ENCODE data around the gene CRTC2. TPM values are rescaled to one million over a fixed set of nuclear protein-coding genes. Genes with fewer than 3 reads are reported as not detected.

CRTC2 gene
- polyA plus RNA-seq, 1 donor from 2014 or later = 12.1 TPM

DNA sequence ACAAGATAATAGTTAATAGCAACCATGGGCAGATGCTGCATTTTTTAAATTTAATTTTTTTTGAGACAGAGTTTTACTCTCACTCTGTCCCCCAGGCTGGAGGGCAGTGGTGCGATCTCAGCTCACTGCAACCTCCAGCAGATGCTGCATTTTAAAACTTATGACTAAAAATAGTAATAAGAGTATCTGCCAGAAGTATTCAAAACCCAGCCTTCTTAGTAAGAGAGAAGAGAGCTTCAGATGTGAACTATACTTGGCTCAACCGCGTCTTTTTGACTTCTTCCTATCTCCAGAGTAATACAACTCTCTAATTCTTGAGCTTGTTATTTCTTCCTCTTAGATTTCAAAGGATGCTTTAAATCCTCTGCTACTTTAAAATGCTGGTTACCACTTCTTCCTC, 36.8 kb upstream of the CRTC2 start:
- H2AFZ ChIP-seq (ENCODE audit: low read depth, low read length) = no peak overlapping the region

DNA sequence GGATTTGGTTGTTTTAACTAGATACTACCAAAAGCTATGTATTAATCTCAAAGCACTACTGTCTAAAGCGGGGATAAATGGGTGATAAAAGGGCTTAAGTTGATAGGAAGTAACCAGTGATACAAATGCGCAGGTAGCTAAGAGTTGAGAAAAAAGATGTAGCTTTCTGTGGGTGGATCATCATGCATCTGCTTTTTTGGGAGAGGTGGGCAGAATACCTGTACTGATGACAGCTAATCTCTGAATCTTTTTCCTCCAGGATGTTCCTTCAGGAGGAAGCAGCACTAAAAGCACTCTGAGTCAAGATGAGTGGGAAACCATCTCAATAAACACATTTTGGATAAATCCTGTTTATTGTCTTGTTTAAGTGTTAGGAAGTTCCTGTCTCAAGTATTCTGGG, 33.4 kb upstream of the CRTC2 start:
- Histone ChIP-seq H3K27ac (ENCODE audit: low read length) (no peak overlapping the region), H3K9me3 (ENCODE audit: low read length) (no peaks in the 10 kb centered on the region), H3K4me3 (ENCODE audit: low read length) (peak overlapping the region; percentile 71), H3K27me3 (ENCODE audit: insufficient read depth, low read depth, low read length) (no peaks in the 10 kb centered on the region), H3K9me2 (ENCODE audit: insufficient read depth, low read length) (no peaks in the 10 kb centered on the region), H2AFZ (ENCODE audit: low read depth, low read length) (no peak overlapping the region), H3K36me3 (ENCODE audit: insufficient read depth, low read length) (peaks cover 8% of the 10 kb centered on the region), H3K4me2 (ENCODE audit: low read length) (peak overlapping the region; percentile 99), H3K9ac (ENCODE audit: low read length) (peak overlapping the region; percentile 90), H4K20me1 (ENCODE audit: insufficient read depth) (no peaks in the 10 kb centered on the region), H3F3A (ENCODE audit: insufficient read depth, low read length, poor library complexity, severe bottlenecking) (no peaks in the 10 kb centered on the region), H3K79me2 (replicated peaks; ENCODE audit: insufficient read depth, low read length) (peaks cover 15% of the 10 kb centered on the region)
- no peak for TF ChIP-seq SMC3 (conservative IDR thresholded peaks at IDR 0.05; ENCODE audit: poor library complexity)
- no peak for TF ChIP-seq POLR2AphosphoS5 (IDR thresholded peaks at IDR 0.05)

More for the DNA sequence above, 36.8 kb upstream of the CRTC2 start:
- peaks cover 15% of the 10 kb centered on the region for H3K79me2 ChIP-seq (replicated peaks; ENCODE audit: insufficient read depth, low read length)
- no peaks in the 10 kb centered on the region for H3K27me3 ChIP-seq (ENCODE audit: insufficient read depth, low read depth, low read length)
- TF ChIP-seq EP300 (conservative IDR thresholded peaks at IDR 0.05; ENCODE audit: poor library complexity, severe bottlenecking) (no peak), CTCF (IDR thresholded peaks at IDR 0.05; ENCODE audit: poor library complexity, severe bottlenecking) (no peak), TAF1 (IDR thresholded peaks at IDR 0.05; ENCODE audit: low read depth) (no peak), POLR2AphosphoS5 (IDR thresholded peaks at IDR 0.05) (no peak), MXI1 (conservative IDR thresholded peaks at IDR 0.05; ENCODE audit: poor library complexity, severe bottlenecking) (no peak), EZH2 (IDR thresholded peaks at IDR 0.05; ENCODE audit: borderline replicate concordance, insufficient read depth, low read length, poor library complexity, severe bottlenecking) (no peak), SMC3 (conservative IDR thresholded peaks at IDR 0.05; ENCODE audit: poor library complexity) (no peak), RAD21 (conservative IDR thresholded peaks at IDR 0.05) (no peak)
- TF ChIP-seq, protein P1, sequence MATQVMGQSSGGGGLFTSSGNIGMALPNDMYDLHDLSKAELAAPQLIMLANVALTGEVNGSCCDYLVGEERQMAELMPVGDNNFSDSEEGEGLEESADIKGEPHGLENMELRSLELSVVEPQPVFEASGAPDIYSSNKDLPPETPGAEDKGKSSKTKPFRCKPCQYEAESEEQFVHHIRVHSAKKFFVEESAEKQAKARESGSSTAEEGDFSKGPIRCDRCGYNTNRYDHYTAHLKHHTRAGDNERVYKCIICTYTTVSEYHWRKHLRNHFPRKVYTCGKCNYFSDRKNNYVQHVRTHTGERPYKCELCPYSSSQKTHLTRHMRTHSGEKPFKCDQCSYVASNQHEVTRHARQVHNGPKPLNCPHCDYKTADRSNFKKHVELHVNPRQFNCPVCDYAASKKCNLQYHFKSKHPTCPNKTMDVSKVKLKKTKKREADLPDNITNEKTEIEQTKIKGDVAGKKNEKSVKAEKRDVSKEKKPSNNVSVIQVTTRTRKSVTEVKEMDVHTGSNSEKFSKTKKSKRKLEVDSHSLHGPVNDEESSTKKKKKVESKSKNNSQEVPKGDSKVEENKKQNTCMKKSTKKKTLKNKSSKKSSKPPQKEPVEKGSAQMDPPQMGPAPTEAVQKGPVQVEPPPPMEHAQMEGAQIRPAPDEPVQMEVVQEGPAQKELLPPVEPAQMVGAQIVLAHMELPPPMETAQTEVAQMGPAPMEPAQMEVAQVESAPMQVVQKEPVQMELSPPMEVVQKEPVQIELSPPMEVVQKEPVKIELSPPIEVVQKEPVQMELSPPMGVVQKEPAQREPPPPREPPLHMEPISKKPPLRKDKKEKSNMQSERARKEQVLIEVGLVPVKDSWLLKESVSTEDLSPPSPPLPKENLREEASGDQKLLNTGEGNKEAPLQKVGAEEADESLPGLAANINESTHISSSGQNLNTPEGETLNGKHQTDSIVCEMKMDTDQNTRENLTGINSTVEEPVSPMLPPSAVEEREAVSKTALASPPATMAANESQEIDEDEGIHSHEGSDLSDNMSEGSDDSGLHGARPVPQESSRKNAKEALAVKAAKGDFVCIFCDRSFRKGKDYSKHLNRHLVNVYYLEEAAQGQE (IDR thresholded peaks at IDR 0.05; ENCODE audit: borderline replicate concordance) = no peak
- no peaks in the 10 kb centered on the region for H3K9me3 ChIP-seq (ENCODE audit: low read length)
- H4K20me1 ChIP-seq (ENCODE audit: insufficient read depth) = no peaks in the 10 kb centered on the region
- no peak overlapping the region for H3K4me2 ChIP-seq (ENCODE audit: low read length)
- H3K9ac ChIP-seq (ENCODE audit: low read length) = no peak overlapping the region
- H3K4me3 ChIP-seq (ENCODE audit: low read length) = no peak overlapping the region
- no peaks in the 10 kb centered on the region for H3F3A ChIP-seq (ENCODE audit: insufficient read depth, low read length, poor library complexity, severe bottlenecking)
- H3K36me3 ChIP-seq (ENCODE audit: insufficient read depth, low read length) = peaks cover 8% of the 10 kb centered on the region
- H3K27ac ChIP-seq (ENCODE audit: low read length) = no peak overlapping the region
- no peaks in the 10 kb centered on the region for H3K9me2 ChIP-seq (ENCODE audit: insufficient read depth, low read length)

Measured in neural cell (in vitro differentiated cells).